Neural cell (in vitro differentiated cells): Measurements from ENCODE around the gene STAP2. TPM values are rescaled to one million over a fixed set of nuclear protein-coding genes. Genes with fewer than 3 reads are reported as not detected.

Source experiments
- H2AFZ ChIP-seq: fragments of 200-600, 300-800 bp; sonication (generic), shearing (Covaris generic); 2 replicates; pipeline ENCODE4 v1.6.0; 2014; ENCODE audit warnings: low read depth, mild to moderate bottlenecking, antibody characterized with exemption, low read length, moderate library complexity
- H3F3A ChIP-seq: fragments of 200-600 bp; shearing (Covaris generic); 2 replicates; pipeline ENCODE4 v1.6.1; 2016; ENCODE audit warnings: mild to moderate bottlenecking, moderate library complexity, mixed read lengths, antibody characterized with exemption, low read length; ENCODE audit not compliant: insufficient read depth, poor library complexity, severe bottlenecking
- H3K27ac ChIP-seq: fragments of 200-600, 300-800 bp; sonication (generic), shearing (Covaris generic); 2 replicates; pipeline ENCODE4 v1.5.1; 2014; ENCODE audit warnings: mild to moderate bottlenecking, low read length, moderate library complexity
- H3K27me3 ChIP-seq: fragments of 300-800, 200-600 bp; sonication (generic), shearing (Covaris generic); 2 replicates; pipeline ENCODE4 v1.6.0; 2014; ENCODE audit warnings: mild to moderate bottlenecking, low read depth, low read length, moderate library complexity; ENCODE audit not compliant: insufficient read depth
- H3K36me3 ChIP-seq: fragments of 300-800, 200-600 bp; sonication (generic), shearing (Covaris generic); 2 replicates; pipeline ENCODE4 v1.5.1; 2014; ENCODE audit warnings: mild to moderate bottlenecking, antibody characterized with exemption, low read length, moderate library complexity; ENCODE audit not compliant: insufficient read depth
- H3K4me2 ChIP-seq: fragments of 300-800, 200-600 bp; sonication (generic), shearing (Covaris generic); 2 replicates; pipeline ENCODE4 v1.6.0; 2014; ENCODE audit warnings: mild to moderate bottlenecking, low read length
- H3K4me3 ChIP-seq: fragments of 300-800, 200-600 bp; sonication (generic), shearing (Covaris generic); 2 replicates; pipeline ENCODE4 v1.5.1; 2014; ENCODE audit warnings: mild to moderate bottlenecking, low read length, moderate library complexity
- H3K79me2 ChIP-seq: fragments of 200-600 bp; shearing (Covaris generic); replicated peaks from 2 replicates; pipeline ENCODE4 v1.6.0; 2014; ENCODE audit warnings: mild to moderate bottlenecking, low read length, moderate library complexity; ENCODE audit not compliant: insufficient read depth
- H3K9ac ChIP-seq: fragments of 300-800, 200-600 bp; sonication (generic), shearing (Covaris generic); 2 replicates; pipeline ENCODE4 v1.6.1; 2016; ENCODE audit warnings: mild to moderate bottlenecking, low read length, mixed read lengths
- H3K9me2 ChIP-seq: fragments of 200-600 bp; shearing (Covaris generic); 2 replicates; pipeline ENCODE4 v1.6.1; 2016; ENCODE audit warnings: mild to moderate bottlenecking, low read length, mixed read lengths; ENCODE audit not compliant: insufficient read depth
- H3K9me3 ChIP-seq: fragments of 200-600, 300-800 bp; sonication (generic), shearing (Covaris generic); 2 replicates; pipeline ENCODE4 v1.6.1; 2016; ENCODE audit warnings: mild to moderate bottlenecking, mixed run types, low read length, moderate library complexity, mixed read lengths
- H4K20me1 ChIP-seq: fragments of 200-600 bp; shearing (Covaris generic); 2 replicates; pipeline ENCODE4 v1.6.1; 2016; ENCODE audit warnings: mild to moderate bottlenecking, mixed run types; ENCODE audit not compliant: insufficient read depth
- CTCF ChIP-seq: fragments of 450-650 bp; IDR thresholded peaks from 2 replicates; pipeline ENCODE4 v1.5.1; 2014; ENCODE audit warnings: antibody characterized with exemption, mild to moderate bottlenecking, moderate library complexity; ENCODE audit not compliant: poor library complexity, severe bottlenecking
- EP300 ChIP-seq: fragments of 450-650 bp; conservative IDR thresholded peaks from 2 replicates; pipeline ENCODE4 v1.6.1; 2014; ENCODE audit warnings: antibody characterized with exemption, mild to moderate bottlenecking, moderate library complexity; ENCODE audit not compliant: poor library complexity, severe bottlenecking
- EZH2 ChIP-seq: fragments of 200-600, 300-800 bp; shearing (Covaris generic), sonication (generic); IDR thresholded peaks from 2 replicates; pipeline ENCODE4 v1.6.1; 2014; ENCODE audit warnings: antibody characterized with exemption, low read length, borderline replicate concordance, mild to moderate bottlenecking; ENCODE audit not compliant: insufficient read depth, poor library complexity, severe bottlenecking
- MXI1 ChIP-seq: fragments of 450-650 bp; conservative IDR thresholded peaks from 2 replicates; pipeline ENCODE4 v1.6.1; 2014; ENCODE audit warnings: antibody characterized with exemption, mild to moderate bottlenecking; ENCODE audit not compliant: poor library complexity, severe bottlenecking
- POLR2AphosphoS5 ChIP-seq: IDR thresholded peaks from 2 replicates; pipeline ENCODE4 v1.6.1; 2012
- RAD21 ChIP-seq: fragments of 450-650 bp; conservative IDR thresholded peaks from 2 replicates; pipeline ENCODE4 v1.6.1; 2014; ENCODE audit warnings: antibody characterized with exemption, mild to moderate bottlenecking, moderate library complexity
- REST ChIP-seq: IDR thresholded peaks from 2 replicates; pipeline ENCODE4 v1.6.1; 2012; ENCODE audit warnings: borderline replicate concordance
- SMC3 ChIP-seq: fragments of 450-650 bp; conservative IDR thresholded peaks from 2 replicates; pipeline ENCODE4 v1.6.1; 2014; ENCODE audit warnings: antibody characterized with exemption, mild to moderate bottlenecking, moderate library complexity; ENCODE audit not compliant: poor library complexity
- TAF1 ChIP-seq: IDR thresholded peaks from 2 replicates; pipeline ENCODE4 v1.6.1; 2012; ENCODE audit warnings: low read depth
- polyA plus RNA-seq: library from polyadenylated mRNA; depleted of rRNA; stranded (reverse); fragments of >200 nt; gene quantifications from 2 replicates; pipeline ENCODE4 v1.2.3, GENCODE V29; 2014

STAP2 gene
- polyA plus RNA-seq, 1 donor from 2014 or later = 0.16 TPM

GRCh38 chr19:4294389-4294788 is 44.2 kb downstream of the STAP2 start:
- no peaks in the 10 kb centered on the region for H3K9me3 ChIP-seq
- H3K27ac ChIP-seq = no peak overlapping the region
- no peak overlapping the region for H3K4me3 ChIP-seq
- H2AFZ ChIP-seq = no peak overlapping the region
- no peaks in the 10 kb centered on the region for H3F3A ChIP-seq
- H3K4me2 ChIP-seq = no peak overlapping the region
- no peaks in the 10 kb centered on the region for H3K36me3 ChIP-seq
- no peak overlapping the region for H3K9ac ChIP-seq
- no peaks in the 10 kb centered on the region for H3K79me2 ChIP-seq
- no peaks in the 10 kb centered on the region for H4K20me1 ChIP-seq
- no peaks in the 10 kb centered on the region for H3K9me2 ChIP-seq
- no peaks in the 10 kb centered on the region for H3K27me3 ChIP-seq
- no peak for TF ChIP-seq CTCF
- no peak for TF ChIP-seq POLR2AphosphoS5
- TF ChIP-seq EZH2 = no peak
- no peak for TF ChIP-seq MXI1
- no peak for TF ChIP-seq TAF1
- TF ChIP-seq EP300 = no peak
- TF ChIP-seq RAD21 = no peak
- TF ChIP-seq REST = no peak
- TF ChIP-seq SMC3 = no peak

GRCh38 chr19:4292515-4292914 is 46.1 kb downstream of the STAP2 start:
- Histone ChIP-seq H3K9me3 (no peaks in the 10 kb centered on the region), H3K4me2 (no peak overlapping the region), H3F3A (no peaks in the 10 kb centered on the region), H3K79me2 (no peaks in the 10 kb centered on the region), H3K9me2 (no peaks in the 10 kb centered on the region), H3K27me3 (no peaks in the 10 kb centered on the region), H3K36me3 (no peaks in the 10 kb centered on the region), H4K20me1 (no peaks in the 10 kb centered on the region), H3K4me3 (no peak overlapping the region), H3K9ac (no peak overlapping the region), H2AFZ (no peak overlapping the region), H3K27ac (no peak overlapping the region)
- TF ChIP-seq TAF1 (no peak), CTCF (no peak), EP300 (no peak), SMC3 (no peak), POLR2AphosphoS5 (no peak), MXI1 (no peak), RAD21 (no peak), REST (no peak), EZH2 (no peak)
